ENCODE data around the gene SEMA3E. TPM values are rescaled to one million over a fixed set of nuclear protein-coding genes. Genes with fewer than 3 reads are reported as not detected.
"Not testable (repeated sequence)": the region's sequence is repeated elsewhere in the genome, so short reads cannot be mapped to it uniquely, and the experiment has no call there.

SEMA3E gene
- total and polyA plus RNA-seq, 2 donors: 1.8 to 3.1 TPM

- H3K4me3 ChIP-seq (ENCODE audit: low read length in 2 of 2): no peak overlapping the region
- no peak for DNase-seq (ENCODE audit: low read depth in 6 of 9, low spot score in 9 of 9)
- 82% methylated on average over 1 of the region's 1 CpG for WGBS
These were observed 62.7 kb downstream of the SEMA3E start for GRCh38 chr7:83586281-83586680.

GRCh38 chr7:83581667-83582435 is 67.1 kb downstream of the SEMA3E start:
- no peaks in the 10 kb centered on the region for H3K4me1 ChIP-seq (ENCODE audit: control insufficient read depth in 2 of 2, insufficient read depth in 2 of 2, low read length in 2 of 2)
- H3K9me3 ChIP-seq (ENCODE audit: control insufficient read depth in 2 of 2, insufficient read depth in 1 of 2, low read length in 1 of 2): no peaks in the 10 kb centered on the region
- no peaks in the 10 kb centered on the region for H3K27me3 ChIP-seq (ENCODE audit: control insufficient read depth in 2 of 2, insufficient read depth in 1 of 2, low read length in 1 of 2)
- DNase-seq (ENCODE audit: low read depth in 6 of 9, low spot score in 9 of 9): no peak
- no peak overlapping the region for H3K27ac ChIP-seq (ENCODE audit: low read depth in 1 of 2, low read length in 1 of 2)
- no peaks in the 10 kb centered on the region for H3K36me3 ChIP-seq (ENCODE audit: control insufficient read depth in 2 of 2, insufficient read depth in 2 of 2, low read length in 1 of 2)
- no peak overlapping the region for H3K4me3 ChIP-seq (ENCODE audit: low read length in 2 of 2)
- 87% methylated on average over 3 of the region's 3 CpGs for WGBS

More at GRCh38 chr7:83586281-83586680, 62.7 kb downstream of the SEMA3E start:
- Histone ChIP-seq H3K4me1 (ENCODE audit: control insufficient read depth in 2 of 2, insufficient read depth in 2 of 2, low read length in 2 of 2) (no peaks in the 10 kb centered on the region), H3K27me3 (ENCODE audit: control insufficient read depth in 2 of 2, insufficient read depth in 1 of 2, low read length in 1 of 2) (no peaks in the 10 kb centered on the region), H3K27ac (ENCODE audit: low read depth in 1 of 2, low read length in 1 of 2) (no peak overlapping the region), H3K9me3 (ENCODE audit: control insufficient read depth in 2 of 2, insufficient read depth in 1 of 2, low read length in 1 of 2) (no peaks in the 10 kb centered on the region), H3K36me3 (ENCODE audit: control insufficient read depth in 2 of 2, insufficient read depth in 2 of 2, low read length in 1 of 2) (no peaks in the 10 kb centered on the region)

- Histone ChIP-seq H3K9me3 (ENCODE audit: control insufficient read depth in 2 of 2, insufficient read depth in 1 of 2, low read length in 1 of 2) (no peaks in the 10 kb centered on the region), H3K4me3 (ENCODE audit: low read length in 2 of 2) (no peak overlapping the region), H3K36me3 (ENCODE audit: control insufficient read depth in 2 of 2, insufficient read depth in 2 of 2, low read length in 1 of 2) (no peaks in the 10 kb centered on the region), H3K27me3 (ENCODE audit: control insufficient read depth in 2 of 2, insufficient read depth in 1 of 2, low read length in 1 of 2) (no peaks in the 10 kb centered on the region), H3K27ac (ENCODE audit: low read depth in 1 of 2, low read length in 1 of 2) (no peak overlapping the region), H3K4me1 (ENCODE audit: control insufficient read depth in 2 of 2, insufficient read depth in 2 of 2, low read length in 2 of 2) (no peaks in the 10 kb centered on the region)
- 81% methylated on average over 5 of the region's 5 CpGs for WGBS
- DNase-seq (ENCODE audit: low read depth in 6 of 9, low spot score in 9 of 9): no peak
These were observed 69.2 kb downstream of the SEMA3E start for GRCh38 chr7:83579740-83580139.

GRCh38 chr7:83575436-83575835 is 73.5 kb downstream of the SEMA3E start:
- H3K27ac ChIP-seq (ENCODE audit: low read depth in 1 of 2, low read length in 1 of 2): no peak overlapping the region
- no peaks in the 10 kb centered on the region for H3K36me3 ChIP-seq (ENCODE audit: control insufficient read depth in 2 of 2, insufficient read depth in 2 of 2, low read length in 1 of 2)

GRCh38 chr7:83574616-83575015 is 74.3 kb downstream of the SEMA3E start:
- H3K27me3 ChIP-seq (ENCODE audit: control insufficient read depth in 2 of 2, insufficient read depth in 1 of 2, low read length in 1 of 2): no peaks in the 10 kb centered on the region
- H3K9me3 ChIP-seq (ENCODE audit: control insufficient read depth in 2 of 2, insufficient read depth in 1 of 2, low read length in 1 of 2): no peaks in the 10 kb centered on the region
- H3K4me1 ChIP-seq (ENCODE audit: control insufficient read depth in 2 of 2, insufficient read depth in 2 of 2, low read length in 2 of 2): no peaks in the 10 kb centered on the region
- no peaks in the 10 kb centered on the region for H3K36me3 ChIP-seq (ENCODE audit: control insufficient read depth in 2 of 2, insufficient read depth in 2 of 2, low read length in 1 of 2)
- whole genome bisulfite sequencing: 82% methylated on average over 1 of the region's 1 CpG
- H3K27ac ChIP-seq (ENCODE audit: low read depth in 1 of 2, low read length in 1 of 2): no peak overlapping the region
- H3K4me3 ChIP-seq (ENCODE audit: low read length in 2 of 2): no peak overlapping the region
- no peak for DNase-seq (ENCODE audit: low read depth in 6 of 9, low spot score in 9 of 9)

More at GRCh38 chr7:83575436-83575835, 73.5 kb downstream of the SEMA3E start:
- no peaks in the 10 kb centered on the region for H3K27me3 ChIP-seq (ENCODE audit: control insufficient read depth in 2 of 2, insufficient read depth in 1 of 2, low read length in 1 of 2)
- no peaks in the 10 kb centered on the region for H3K9me3 ChIP-seq (ENCODE audit: control insufficient read depth in 2 of 2, insufficient read depth in 1 of 2, low read length in 1 of 2)
- DNase-seq (ENCODE audit: low read depth in 6 of 9, low spot score in 9 of 9): no peak
- H3K4me1 ChIP-seq (ENCODE audit: control insufficient read depth in 2 of 2, insufficient read depth in 2 of 2, low read length in 2 of 2): no peaks in the 10 kb centered on the region
- 84% methylated on average over 3 of the region's 3 CpGs for WGBS
- no peak overlapping the region for H3K4me3 ChIP-seq (ENCODE audit: low read length in 2 of 2)

GRCh38 chr7:83562960-83563359 is 86.0 kb downstream of the SEMA3E start:
- H3K4me3 ChIP-seq (ENCODE audit: low read length in 2 of 2): no peak overlapping the region
- no peaks in the 10 kb centered on the region for H3K9me3 ChIP-seq (ENCODE audit: control insufficient read depth in 2 of 2, insufficient read depth in 1 of 2, low read length in 1 of 2)
- no peaks in the 10 kb centered on the region for H3K27me3 ChIP-seq (ENCODE audit: control insufficient read depth in 2 of 2, insufficient read depth in 1 of 2, low read length in 1 of 2)
- DNase-seq (ENCODE audit: low read depth in 6 of 9, low spot score in 9 of 9): no peak
- no peak overlapping the region for H3K27ac ChIP-seq (ENCODE audit: low read depth in 1 of 2, low read length in 1 of 2)
- H3K36me3 ChIP-seq (ENCODE audit: control insufficient read depth in 2 of 2, insufficient read depth in 2 of 2, low read length in 1 of 2): no peaks in the 10 kb centered on the region
- no peaks in the 10 kb centered on the region for H3K4me1 ChIP-seq (ENCODE audit: control insufficient read depth in 2 of 2, insufficient read depth in 2 of 2, low read length in 2 of 2)
- WGBS: 88% methylated on average over 2 of the region's 2 CpGs

- Histone ChIP-seq H3K27ac (ENCODE audit: low read depth in 1 of 2, low read length in 1 of 2) (no peak overlapping the region), H3K27me3 (ENCODE audit: control insufficient read depth in 2 of 2, insufficient read depth in 1 of 2, low read length in 1 of 2) (no peaks in the 10 kb centered on the region), H3K36me3 (ENCODE audit: control insufficient read depth in 2 of 2, insufficient read depth in 2 of 2, low read length in 1 of 2) (no peaks in the 10 kb centered on the region), H3K4me3 (ENCODE audit: low read length in 2 of 2) (no peak overlapping the region), H3K9me3 (ENCODE audit: control insufficient read depth in 2 of 2, insufficient read depth in 1 of 2, low read length in 1 of 2) (no peaks in the 10 kb centered on the region), H3K4me1 (ENCODE audit: control insufficient read depth in 2 of 2, insufficient read depth in 2 of 2, low read length in 2 of 2) (no peaks in the 10 kb centered on the region)
- DNase-seq (ENCODE audit: low read depth in 6 of 9, low spot score in 9 of 9): no peak
- 97% methylated on average over 1 of the region's 1 CpG for WGBS
These were observed 86.7 kb downstream of the SEMA3E start for GRCh38 chr7:83562289-83562688.

GRCh38 chr7:83559887-83560286 is 89.1 kb downstream of the SEMA3E start:
- 81% methylated on average over 3 of the region's 3 CpGs for WGBS
- Histone ChIP-seq H3K36me3 (ENCODE audit: control insufficient read depth in 2 of 2, insufficient read depth in 2 of 2, low read length in 1 of 2) (no peaks in the 10 kb centered on the region), H3K4me1 (ENCODE audit: control insufficient read depth in 2 of 2, insufficient read depth in 2 of 2, low read length in 2 of 2) (no peaks in the 10 kb centered on the region), H3K9me3 (ENCODE audit: control insufficient read depth in 2 of 2, insufficient read depth in 1 of 2, low read length in 1 of 2) (no peaks in the 10 kb centered on the region), H3K27me3 (ENCODE audit: control insufficient read depth in 2 of 2, insufficient read depth in 1 of 2, low read length in 1 of 2) (no peaks in the 10 kb centered on the region), H3K27ac (ENCODE audit: low read depth in 1 of 2, low read length in 1 of 2) (no peak overlapping the region), H3K4me3 (ENCODE audit: low read length in 2 of 2) (no peak overlapping the region)
- DNase-seq (ENCODE audit: low read depth in 6 of 9, low spot score in 9 of 9): no peak

GRCh38 chr7:83552556-83552955 is 96.4 kb downstream of the SEMA3E start:
- H3K36me3 ChIP-seq (ENCODE audit: control insufficient read depth in 2 of 2, insufficient read depth in 2 of 2, low read length in 1 of 2); DNase-seq (ENCODE audit: low read depth in 6 of 9, low spot score in 9 of 9); H3K9me3 ChIP-seq (ENCODE audit: control insufficient read depth in 2 of 2, insufficient read depth in 1 of 2, low read length in 1 of 2); H3K27me3 ChIP-seq (ENCODE audit: control insufficient read depth in 2 of 2, insufficient read depth in 1 of 2, low read length in 1 of 2); H3K4me3 ChIP-seq (ENCODE audit: low read length in 2 of 2); H3K27ac ChIP-seq (ENCODE audit: low read depth in 1 of 2, low read length in 1 of 2); H3K4me1 ChIP-seq (ENCODE audit: control insufficient read depth in 2 of 2, insufficient read depth in 2 of 2, low read length in 2 of 2): not testable (repeated sequence)
- 92% methylated on average over 3 of the region's 3 CpGs for WGBS

Data from thymus (tissue), 11 donors.